HEK293T (cell line): ENCODE data around the gene CNBP.

Experiments
- BHLHE40 ChIP-seq: fragments of 450-650 bp; IDR thresholded peaks from 2 replicates; pipeline ENCODE4 v1.6.1; 2016; ENCODE audit warnings: mild to moderate bottlenecking, moderate library complexity, borderline replicate concordance
- FOXM1 ChIP-seq: fragments of 450-650 bp; IDR thresholded peaks from 2 replicates; pipeline ENCODE4 v1.6.1; 2017; ENCODE audit warnings: mild to moderate bottlenecking, borderline replicate concordance
- SUZ12 ChIP-seq: fragments of 450-650 bp; IDR thresholded peaks from 2 replicates; pipeline ENCODE4 v1.6.1; 2016; ENCODE audit warnings: mild to moderate bottlenecking

DNA sequence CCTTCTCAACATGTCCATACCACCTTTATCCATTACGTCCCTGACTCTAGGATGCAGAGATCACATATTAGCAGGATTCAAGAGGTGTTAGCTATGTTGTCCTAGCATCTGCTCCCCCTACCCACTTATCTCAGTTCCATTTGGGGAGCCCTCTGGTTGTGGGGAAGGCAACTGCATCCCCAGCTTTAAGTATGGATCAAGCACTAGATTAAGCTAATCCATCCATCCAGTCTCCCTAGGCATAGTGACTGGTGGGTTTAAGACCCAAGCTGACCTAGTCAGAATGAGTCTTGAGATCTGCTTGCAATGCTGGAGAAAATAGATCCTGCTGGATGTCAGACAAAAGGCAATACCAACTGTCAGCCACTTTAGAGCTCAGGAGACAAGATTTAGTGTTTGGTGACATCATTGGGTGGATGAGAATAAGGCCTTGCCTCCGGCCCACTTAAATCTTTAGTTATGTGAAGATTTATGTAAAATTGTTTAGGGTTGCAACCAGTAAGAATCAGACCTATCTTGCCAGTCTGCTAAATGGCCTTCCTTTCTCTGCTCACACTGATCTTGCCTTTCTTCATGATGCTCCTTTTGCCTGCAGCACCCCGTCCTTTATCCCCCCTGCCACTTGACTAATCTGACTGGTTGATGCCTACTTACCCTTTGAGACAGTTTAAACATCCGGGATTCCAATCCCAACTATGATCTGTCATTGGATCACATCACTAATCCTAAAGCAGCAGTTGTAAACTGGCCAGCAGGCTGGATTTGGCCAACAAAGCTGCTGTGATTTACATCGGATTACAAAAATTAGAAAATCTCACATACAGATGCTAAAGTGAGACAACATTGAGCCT, 20.7 kb downstream of the CNBP start:
- no peak for TF ChIP-seq FOXM1
- TF ChIP-seq SUZ12, result no peak
- no peak for TF ChIP-seq BHLHE40
